ENCODE measurements around the gene EDN1. TPM values are rescaled to one million over a fixed set of nuclear protein-coding genes. Genes with fewer than 3 reads are reported as not detected.

EDN1 gene
- total RNA-seq, 4 donors from 2014 or later: 1.0 to 5.4 (median 3.0) TPM

DNA sequence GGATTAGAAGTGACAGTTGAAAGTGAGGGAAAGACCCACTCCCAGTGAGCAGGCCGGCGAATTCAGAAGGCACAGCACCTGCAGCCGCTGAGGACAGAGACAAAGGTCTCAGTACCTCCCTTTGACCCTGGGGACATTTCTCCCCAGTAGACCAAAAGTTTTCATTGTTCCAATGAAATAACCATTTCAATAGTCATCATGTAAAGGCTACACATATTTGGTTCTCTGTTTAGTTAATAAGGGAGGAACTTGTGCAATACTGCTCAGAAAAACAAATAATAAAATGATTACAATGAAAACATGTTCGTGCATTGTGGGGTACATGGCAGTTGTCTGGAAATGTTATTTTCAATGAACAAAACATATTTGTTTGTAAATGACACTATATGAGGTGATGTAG, 52.5 kb downstream of the EDN1 start:
- no peak for DNase-seq
- Histone ChIP-seq H3K4me3 (replicated peaks in 1 of 3) (no peak overlapping the region), H3K36me3 (no peaks in the 10 kb centered on the region), H3K9me3 (no peaks in the 10 kb centered on the region), H3K4me1 (no peaks in the 10 kb centered on the region), H3K27ac (no peak overlapping the region), H3K27me3 (no peaks in the 10 kb centered on the region)
- TF ChIP-seq POLR2A (IDR thresholded peaks at IDR 0.05) (no peak), CTCF (IDR thresholded peaks at IDR 0.05) (no peak)
- intact Hi-C loops (cut with DNase I): no loop called here
- 75 to 78% methylated on average over 4 of the region's 4 CpGs for WGBS, 2 donors

DNA sequence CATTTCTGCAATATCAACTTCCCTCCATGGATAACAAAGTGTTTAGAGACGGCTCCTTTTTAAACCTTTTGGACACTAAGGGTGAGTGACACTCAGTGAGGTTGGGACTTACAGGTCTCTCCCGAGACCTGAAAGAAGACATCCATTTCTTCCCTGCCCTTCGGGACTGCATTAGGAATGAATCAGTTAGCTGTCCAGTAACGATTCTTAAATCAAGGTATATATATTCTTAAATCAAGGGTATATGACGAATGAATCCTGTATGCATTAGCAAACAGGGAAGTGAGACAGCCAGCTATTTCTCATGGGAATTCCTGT, 52.9 kb downstream of the EDN1 start:
- no peaks in the 10 kb centered on the region for H3K4me1 ChIP-seq
- no peaks in the 10 kb centered on the region for H3K27me3 ChIP-seq
- no peak overlapping the region for H3K27ac ChIP-seq
- no peak for DNase-seq
- 80 to 83% methylated on average over 5 of the region's 5 CpGs for WGBS, 2 donors
- intact Hi-C loops (cut with DNase I): no loop called here
- no peak overlapping the region for H3K4me3 ChIP-seq (replicated peaks in 1 of 3)
- H3K9me3 ChIP-seq: no peaks in the 10 kb centered on the region
- no peaks in the 10 kb centered on the region for H3K36me3 ChIP-seq
- TF ChIP-seq POLR2A (IDR thresholded peaks at IDR 0.05) (no peak), CTCF (IDR thresholded peaks at IDR 0.05) (no peak)

GRCh38 chr6:12343440-12344162, 53.4 kb downstream of the EDN1 start:
- DNase-seq: no peak
- no peak for TF ChIP-seq POLR2A (IDR thresholded peaks at IDR 0.05)
- no peak for TF ChIP-seq CTCF (IDR thresholded peaks at IDR 0.05)
- WGBS, 2 donors: 73 to 75% methylated on average over 8 of the region's 8 CpGs
- no peaks in the 10 kb centered on the region for H3K27me3 ChIP-seq
- H3K9me3 ChIP-seq: no peaks in the 10 kb centered on the region
- H3K36me3 ChIP-seq: no peaks in the 10 kb centered on the region
- no peak overlapping the region for H3K4me3 ChIP-seq (replicated peaks in 1 of 3)
- H3K4me1 ChIP-seq: no peaks in the 10 kb centered on the region
- intact Hi-C loops (cut with DNase I): no loop called here
- no peak overlapping the region for H3K27ac ChIP-seq

DNA sequence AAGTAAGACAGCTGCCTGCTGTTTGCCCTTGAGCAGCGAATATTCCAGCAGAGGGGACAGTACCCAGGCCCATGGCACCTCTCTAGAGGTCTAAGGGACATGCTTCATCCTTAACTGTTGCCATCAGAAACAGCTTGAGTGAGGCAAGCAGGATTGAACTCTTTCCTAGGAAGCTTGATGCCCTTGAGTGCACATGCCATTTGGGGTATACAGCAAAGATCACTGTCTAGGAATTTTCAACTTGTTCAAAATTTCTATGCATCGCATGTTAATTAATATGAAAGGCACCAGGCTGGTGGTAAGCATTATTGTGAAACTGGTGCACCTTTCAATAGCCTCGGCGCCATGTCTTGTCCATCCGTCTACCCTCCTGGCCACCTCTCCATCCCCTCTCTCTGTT, 54.1 kb downstream of the EDN1 start:
- Histone ChIP-seq H3K4me1 (no peaks in the 10 kb centered on the region), H3K4me3 (replicated peaks in 1 of 3) (no peak overlapping the region)
- 92 to 96% methylated on average over 5 of the region's 5 CpGs for WGBS, 2 donors

More for the DNA sequence above, 54.1 kb downstream of the EDN1 start:
- no peak overlapping the region for H3K27ac ChIP-seq
- no peaks in the 10 kb centered on the region for H3K36me3 ChIP-seq
- no peak for DNase-seq
- no peaks in the 10 kb centered on the region for H3K9me3 ChIP-seq
- TF ChIP-seq POLR2A (IDR thresholded peaks at IDR 0.05) (no peak), CTCF (IDR thresholded peaks at IDR 0.05) (no peak)
- intact Hi-C loops (cut with DNase I): no loop called here
- H3K27me3 ChIP-seq: no peaks in the 10 kb centered on the region
